K562 (cell line): ENCODE data around the gene AIFM3. TPM values are rescaled to one million over a fixed set of nuclear protein-coding genes. Genes with fewer than 3 reads are reported as not detected.
A peak's percentile ranks its signal among the peaks of the same experiment; 100 is the strongest.

Experiments
- FOXO4 ChIP-seq: fragments of 450-650 bp; formaldehyde crosslinking; IDR thresholded peaks from 2 replicates; pipeline ENCODE4 v1.4.0; 2020; ENCODE audit warnings: mild to moderate bottlenecking, moderate library complexity
- GTF2F1 ChIP-seq: IDR thresholded peaks from 2 replicates; pipeline ENCODE4 v1.6.1; 2011; ENCODE audit warnings: low read depth, low read length, improper control_type of control experiment
- MYC ChIP-seq, 2 experiments: fragments of 250-450 bp in 1 of 2; sonication (Bioruptor Pico) in 1 of 2; IDR thresholded peaks; 2 replicates each; pipeline versions ENCODE4 v1.5.1 to v1.6.1; 2012 to 2021; ENCODE audit warnings: low read depth in 2 of 2, borderline replicate concordance in 1 of 2, improper control_type of control experiment in 1 of 2, low read length in 1 of 2, mild to moderate bottlenecking in 1 of 2, moderate library complexity in 1 of 2
- PHF20 ChIP-seq: fragments of 450-650 bp; IDR thresholded peaks from 2 replicates; pipeline ENCODE4 v1.6.1; 2018; ENCODE audit not compliant: partially characterized antibody
- RAD21 ChIP-seq, 2 experiments: fragments of 250-450 bp in 1 of 2; fragments of 450-650 bp in 1 of 2; sonication (Bioruptor Pico) in 1 of 2; formaldehyde crosslinking in 1 of 2; IDR thresholded peaks in 1 of 2; conservative IDR thresholded peaks in 1 of 2; 2 replicates each; pipeline versions ENCODE4 v1.4.0 to v1.8.0; 2020 to 2022; ENCODE audit warnings: mild to moderate bottlenecking in 2 of 2, moderate library complexity in 1 of 2
- ZFP1 ChIP-seq: fragments of 450-650 bp; formaldehyde crosslinking; IDR thresholded peaks from 2 replicates; pipeline ENCODE4 v1.4.0; 2020; ENCODE audit warnings: mild to moderate bottlenecking, mixed read lengths
- ZNF133 ChIP-seq: fragments of 250-450 bp; sonication (Bioruptor Pico); IDR thresholded peaks from 2 replicates; pipeline ENCODE4 v1.4.0; 2020; ENCODE audit warnings: mild to moderate bottlenecking
- ZNF253 ChIP-seq: fragments of 250-450 bp; sonication (Bioruptor Pico); conservative IDR thresholded peaks from 2 replicates; pipeline ENCODE4 v1.6.1; 2021; ENCODE audit warnings: mild to moderate bottlenecking
- ZNF436 ChIP-seq: fragments of 250-450, 450-650 bp; sonication (Bioruptor Pico); formaldehyde crosslinking; IDR thresholded peaks from 2 replicates; pipeline ENCODE4 v1.7.0; 2020; ENCODE audit warnings: mild to moderate bottlenecking
- ZNF507 ChIP-seq: conservative IDR thresholded peaks from 2 replicates; pipeline ENCODE4 v1.6.1; 2017; ENCODE audit warnings: missing genetic modification characterization, missing compliant biosample characterization
- ZNF584 ChIP-seq: fragments of 200-800 bp; sonication (Bioruptor generic); IDR thresholded peaks from 2 replicates; pipeline ENCODE4 v1.6.1; 2016; ENCODE audit warnings: low read depth, mild to moderate bottlenecking, missing genetic modification characterization, missing compliant biosample characterization
- polyA plus RNA-seq, 8 experiments: library from polyadenylated mRNA; depleted of rRNA in 4 of 8; stranded (reverse) in 5 of 8; unstranded in 3 of 8; fragments of >200 nt; fragmentation: Nextera tagmentation in 2 of 8; fragmentation: Illumina TruSeq in 1 of 8; extraction: Ambion mirVana in 2 of 8; extraction: Trizol in 1 of 8; gene quantifications; 2 replicates each; pipeline versions ENCODE4 v1.2.1 to v1.2.3, GENCODE V29; 2011 to 2014; ENCODE audit warnings: inconsistent platforms in 1 of 8, missing spikeins in 1 of 8
- total RNA-seq, 7 experiments: library from RNA; depleted of rRNA in 6 of 7; stranded (reverse); fragments of >200 nt in 6 of 7; fragmentation: Illumina TruSeq in 2 of 7; extraction: Trizol in 2 of 7; gene quantifications; 2 replicates each; pipeline versions ENCODE4 v1.2.1 to v1.2.3, GENCODE V29; 2011 to 2021; ENCODE audit warnings: low replicate concordance in 1 of 7
- TF ChIP-seq, protein P1 (sequence below): sonication (generic); formaldehyde crosslinking; IDR thresholded peaks from 2 replicates; pipeline ENCODE4 v1.8.1; 2023; ENCODE audit warnings: missing genetic modification reagents, mild to moderate bottlenecking, borderline replicate concordance

AIFM3 gene
- total and polyA plus RNA-seq, 9 of the 15 experiments (the other 6 are each of a cell fraction or from before 2014, with no cell fraction given): 0.03 to 0.20 (median 0.07) TPM; not detected in 1

DNA sequence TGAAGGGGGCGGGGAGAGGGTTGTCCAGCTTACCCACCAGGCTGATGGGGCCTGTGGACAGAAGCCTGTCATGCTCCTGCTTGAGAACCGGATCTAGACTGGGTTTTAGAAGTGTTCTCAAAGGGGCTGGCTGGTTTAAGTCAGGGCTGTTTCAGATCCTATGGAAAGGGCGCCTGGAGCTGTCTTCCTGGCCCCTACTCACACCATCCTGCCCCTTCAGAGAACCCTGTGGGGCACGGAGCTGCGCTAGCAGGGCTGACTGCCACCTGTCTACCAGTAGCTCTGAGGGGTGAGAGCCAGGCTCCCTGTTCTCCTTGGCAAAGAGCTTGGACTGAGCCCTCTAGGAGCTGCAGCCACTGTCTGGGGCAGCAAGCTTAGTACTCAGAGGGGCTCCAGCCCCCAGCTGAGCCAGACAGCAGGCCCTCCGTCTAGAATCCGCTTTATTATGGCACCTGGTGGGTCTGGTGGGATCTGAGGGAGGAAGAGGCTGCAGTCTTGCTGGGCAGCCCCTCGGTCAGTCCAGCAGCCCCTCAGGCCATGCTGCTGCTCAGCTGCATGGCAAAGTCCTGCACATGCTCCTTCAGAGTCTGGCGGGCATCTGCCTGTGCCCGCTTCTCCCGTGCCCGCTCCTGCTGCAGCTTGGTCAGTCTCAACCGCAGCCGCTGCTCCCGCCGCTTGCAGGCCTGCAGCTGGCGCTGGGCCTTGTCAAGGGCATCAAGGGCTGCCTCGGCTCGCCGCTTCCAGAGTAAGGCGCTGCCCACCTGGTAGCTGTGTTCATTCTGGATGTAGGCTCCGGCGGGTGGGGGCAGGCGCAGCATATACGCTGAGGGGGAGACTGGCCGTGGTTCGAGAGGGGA lies 32.5 kb downstream of the AIFM3 start (continued):
- TF ChIP-seq, protein P1, sequence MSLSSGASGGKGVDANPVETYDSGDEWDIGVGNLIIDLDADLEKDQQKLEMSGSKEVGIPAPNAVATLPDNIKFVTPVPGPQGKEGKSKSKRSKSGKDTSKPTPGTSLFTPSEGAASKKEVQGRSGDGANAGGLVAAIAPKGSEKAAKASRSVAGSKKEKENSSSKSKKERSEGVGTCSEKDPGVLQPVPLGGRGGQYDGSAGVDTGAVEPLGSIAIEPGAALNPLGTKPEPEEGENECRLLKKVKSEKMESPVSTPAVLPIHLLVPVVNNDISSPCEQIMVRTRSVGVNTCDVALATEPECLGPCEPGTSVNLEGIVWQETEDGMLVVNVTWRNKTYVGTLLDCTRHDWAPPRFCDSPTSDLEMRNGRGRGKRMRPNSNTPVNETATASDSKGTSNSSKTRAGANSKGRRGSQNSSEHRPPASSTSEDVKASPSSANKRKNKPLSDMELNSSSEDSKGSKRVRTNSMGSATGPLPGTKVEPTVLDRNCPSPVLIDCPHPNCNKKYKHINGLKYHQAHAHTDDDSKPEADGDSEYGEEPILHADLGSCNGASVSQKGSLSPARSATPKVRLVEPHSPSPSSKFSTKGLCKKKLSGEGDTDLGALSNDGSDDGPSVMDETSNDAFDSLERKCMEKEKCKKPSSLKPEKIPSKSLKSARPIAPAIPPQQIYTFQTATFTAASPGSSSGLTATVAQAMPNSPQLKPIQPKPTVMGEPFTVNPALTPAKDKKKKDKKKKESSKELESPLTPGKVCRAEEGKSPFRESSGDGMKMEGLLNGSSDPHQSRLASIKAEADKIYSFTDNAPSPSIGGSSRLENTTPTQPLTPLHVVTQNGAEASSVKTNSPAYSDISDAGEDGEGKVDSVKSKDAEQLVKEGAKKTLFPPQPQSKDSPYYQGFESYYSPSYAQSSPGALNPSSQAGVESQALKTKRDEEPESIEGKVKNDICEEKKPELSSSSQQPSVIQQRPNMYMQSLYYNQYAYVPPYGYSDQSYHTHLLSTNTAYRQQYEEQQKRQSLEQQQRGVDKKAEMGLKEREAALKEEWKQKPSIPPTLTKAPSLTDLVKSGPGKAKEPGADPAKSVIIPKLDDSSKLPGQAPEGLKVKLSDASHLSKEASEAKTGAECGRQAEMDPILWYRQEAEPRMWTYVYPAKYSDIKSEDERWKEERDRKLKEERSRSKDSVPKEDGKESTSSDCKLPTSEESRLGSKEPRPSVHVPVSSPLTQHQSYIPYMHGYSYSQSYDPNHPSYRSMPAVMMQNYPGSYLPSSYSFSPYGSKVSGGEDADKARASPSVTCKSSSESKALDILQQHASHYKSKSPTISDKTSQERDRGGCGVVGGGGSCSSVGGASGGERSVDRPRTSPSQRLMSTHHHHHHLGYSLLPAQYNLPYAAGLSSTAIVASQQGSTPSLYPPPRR (CRISPR knock-in tag): no peak
- TF ChIP-seq MYC (IDR thresholded peaks at IDR 0.05; ENCODE audit: low read depth, low read length) (0 out of 2 replicates have a peak, but pooled peaks have one; percentile 7), MYC (CRISPR knock-in tag; IDR thresholded peaks at IDR 0.05; ENCODE audit: borderline replicate concordance, low read depth) (no peak; the same call in 1 of the 2 replicates), FOXO4 (CRISPR knock-in tag) (0 out of 2 replicates have a peak, but pooled peaks have one; percentile 6), ZFP1 (0 out of 2 replicates have a peak, but pooled peaks have one; percentile 6), ZNF133 (peak; percentile 5; the same call in 1 of the 2 replicates), PHF20 (no peak), ZNF436 (CRISPR knock-in tag) (no peak), ZNF507 (tag) (no peak), GTF2F1 (0 out of 2 replicates have a peak, but pooled peaks have one; percentile 15), ZNF253 (CRISPR knock-in tag) (peak; percentile 66; the same call in 1 of the 2 replicates), RAD21 (CRISPR knock-in tag; conservative IDR thresholded peaks at IDR 0.05 in 1 of 2, IDR thresholded peaks at IDR 0.05 in 1 of 2) (0 out of 4 replicates have a peak, but pooled peaks of 1 of the 2 experiments have one; percentile 2), ZNF584 (CRISPR knock-in tag) (no peak)
